ENCODE data around the gene PLEKHG3.
"Not testable (repeated sequence)": the region's sequence is repeated elsewhere in the genome, so short reads cannot be mapped to it uniquely, and the experiment has no call there.

PLEKHG3 gene

GRCh38 chr14:64688031-64688430, 16.2 kb upstream of the PLEKHG3 start:
- no peak for DNase-seq (ENCODE audit: low spot score)

- no peak for DNase-seq (ENCODE audit: low spot score)
Measured at GRCh38 chr14:64688811-64689281, 15.4 kb upstream of the PLEKHG3 start.

DNA sequence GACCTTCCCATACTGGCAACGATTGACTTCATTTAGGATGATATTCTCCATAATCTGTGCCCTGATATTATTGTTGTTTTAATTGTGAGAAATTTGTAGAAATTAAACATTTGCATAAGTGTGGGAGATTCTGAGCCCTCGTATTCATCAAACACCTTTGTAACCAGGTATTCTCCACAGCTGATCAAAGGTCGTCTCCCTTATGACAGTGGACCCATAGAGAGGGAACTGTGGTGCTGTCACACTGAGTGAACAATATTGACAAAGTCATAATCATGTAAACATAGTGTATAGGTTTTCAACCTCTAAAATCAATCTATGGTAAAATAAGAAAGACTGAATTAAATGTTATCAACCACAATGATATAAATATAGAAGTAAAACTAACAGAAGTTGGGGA, 14.9 kb upstream of the PLEKHG3 start:
- DNase-seq (ENCODE audit: low spot score) = no peak

GRCh38 chr14:64690607-64691006, 13.6 kb upstream of the PLEKHG3 start:
- DNase-seq (ENCODE audit: low spot score) = not testable (repeated sequence)

DNA sequence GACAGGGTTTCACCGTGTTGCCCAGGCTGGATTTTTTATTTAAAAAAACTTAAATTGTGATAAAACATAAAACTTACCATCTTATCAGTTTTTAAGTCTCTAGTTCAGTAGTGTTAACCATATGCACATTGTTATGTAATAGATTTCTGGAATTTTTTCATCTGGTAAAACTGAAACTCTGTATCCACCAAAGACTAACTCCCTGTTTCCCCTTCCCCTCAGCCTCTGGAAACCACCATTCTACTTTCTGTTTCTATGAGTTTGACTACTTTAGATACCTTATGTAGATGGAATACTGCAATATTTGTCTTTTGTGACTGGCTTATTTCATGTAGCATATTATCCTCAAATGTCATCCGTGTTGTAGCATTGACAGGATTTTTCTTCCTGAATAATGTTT, 12.8 kb upstream of the PLEKHG3 start:
- DNase-seq (ENCODE audit: low spot score) = no peak

- DNase-seq (ENCODE audit: low spot score) = no peak
Measured at GRCh38 chr14:64692189-64692985, 11.8 kb upstream of the PLEKHG3 start.

DNA sequence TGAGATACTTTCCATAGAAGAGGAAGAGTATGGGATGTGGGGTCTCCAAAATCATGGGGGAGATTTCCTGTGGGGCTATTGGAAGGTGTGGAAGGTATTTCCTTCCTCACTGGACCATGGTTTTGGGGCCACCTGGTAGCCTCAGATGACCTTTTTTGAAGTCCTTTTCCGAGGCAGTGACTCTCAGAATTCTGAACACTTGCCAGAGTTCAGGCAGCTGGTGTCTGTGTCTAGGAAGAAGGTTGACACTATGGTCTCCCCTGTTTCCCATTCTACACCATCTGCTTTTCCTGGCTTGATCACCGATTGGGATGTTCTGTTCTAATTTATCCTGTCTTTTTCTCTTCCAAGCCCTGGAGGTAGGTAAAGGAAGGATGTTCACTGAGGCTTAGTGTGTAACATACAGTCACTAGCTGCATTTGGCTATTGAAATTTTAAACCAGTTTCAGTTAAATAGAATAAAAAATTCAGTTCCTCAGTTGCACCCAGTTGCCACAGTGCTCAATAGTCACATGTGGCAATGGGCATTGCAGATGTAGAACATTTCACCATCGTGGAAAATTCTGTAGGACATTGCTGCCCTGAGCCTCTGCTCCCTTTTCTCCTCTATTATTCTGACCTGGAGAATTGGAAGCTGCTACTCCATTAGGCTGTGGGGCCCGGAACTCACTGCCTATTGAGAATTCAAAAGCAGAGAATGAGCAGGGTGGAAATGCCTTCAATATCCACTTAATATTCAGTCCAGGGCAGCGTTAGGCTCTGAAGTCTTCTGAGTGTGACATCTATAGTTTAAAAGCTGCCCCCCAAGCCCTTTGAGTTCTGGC, 11.0 kb upstream of the PLEKHG3 start:
- no peak for DNase-seq (ENCODE audit: low spot score)

GRCh38 chr14:64693810-64694165, 10.4 kb upstream of the PLEKHG3 start:
- DNase-seq (ENCODE audit: low spot score) = no peak

- DNase-seq (ENCODE audit: low spot score) = no peak
Measured at GRCh38 chr14:64695071-64695470, 9.2 kb upstream of the PLEKHG3 start.

- DNase-seq (ENCODE audit: low spot score) = no peak
Measured at GRCh38 chr14:64696355-64696857, 7.8 kb upstream of the PLEKHG3 start.

DNA sequence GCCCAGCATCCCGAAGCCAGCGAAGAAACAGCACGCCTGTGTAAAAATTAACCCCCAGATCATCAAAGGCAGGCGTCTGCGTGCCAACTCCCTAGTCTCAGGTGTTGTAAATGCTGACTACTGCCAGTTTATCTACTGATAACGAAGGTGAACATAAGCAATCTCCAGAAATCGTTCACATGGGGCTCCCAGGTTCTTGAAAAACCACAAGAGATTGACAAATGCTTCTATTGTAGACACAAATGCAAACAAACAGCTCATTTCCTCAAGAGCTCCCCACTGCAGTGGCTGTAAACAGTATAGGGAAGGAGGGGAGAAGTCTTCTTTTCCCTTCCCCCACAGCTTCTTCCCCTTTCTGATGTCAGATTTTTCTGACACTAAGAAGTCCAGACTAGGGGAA, 5.3 kb upstream of the PLEKHG3 start:
- no peak for DNase-seq (ENCODE audit: low spot score)

DNA sequence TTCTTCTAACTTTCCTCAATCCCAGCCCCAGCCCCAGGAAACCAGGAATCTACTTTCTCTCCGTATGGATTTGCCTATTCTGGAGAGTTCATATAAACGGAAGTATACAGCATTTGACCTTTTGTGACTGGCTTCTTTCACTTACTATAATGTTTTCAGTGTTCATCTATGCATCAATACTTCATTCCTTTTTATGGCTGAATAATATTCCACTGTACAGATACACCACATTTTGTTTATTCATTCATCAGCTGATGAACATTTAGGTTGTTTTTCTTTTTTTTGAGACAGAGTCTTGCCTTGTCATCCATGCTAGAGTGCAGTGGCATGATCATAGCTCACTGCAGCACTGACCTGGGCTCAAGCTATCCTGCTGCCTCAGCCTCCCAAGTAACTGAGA, 3.9 kb upstream of the PLEKHG3 start:
- no peak for DNase-seq (ENCODE audit: low spot score)

- DNase-seq (ENCODE audit: low spot score) = no peak
Measured at GRCh38 chr14:64700894-64701293, 3.3 kb upstream of the PLEKHG3 start.

GRCh38 chr14:64701660-64702059, 2.6 kb upstream of the PLEKHG3 start:
- no peak for DNase-seq (ENCODE audit: low spot score)

GRCh38 chr14:64702493-64703394, 1.5 kb upstream of the PLEKHG3 start:
- no peak for DNase-seq (ENCODE audit: low spot score)

GRCh38 chr14:64703395-64704142, 655 bp upstream of the PLEKHG3 start:
- DNase-seq (ENCODE audit: low spot score) = no peak

DNA sequence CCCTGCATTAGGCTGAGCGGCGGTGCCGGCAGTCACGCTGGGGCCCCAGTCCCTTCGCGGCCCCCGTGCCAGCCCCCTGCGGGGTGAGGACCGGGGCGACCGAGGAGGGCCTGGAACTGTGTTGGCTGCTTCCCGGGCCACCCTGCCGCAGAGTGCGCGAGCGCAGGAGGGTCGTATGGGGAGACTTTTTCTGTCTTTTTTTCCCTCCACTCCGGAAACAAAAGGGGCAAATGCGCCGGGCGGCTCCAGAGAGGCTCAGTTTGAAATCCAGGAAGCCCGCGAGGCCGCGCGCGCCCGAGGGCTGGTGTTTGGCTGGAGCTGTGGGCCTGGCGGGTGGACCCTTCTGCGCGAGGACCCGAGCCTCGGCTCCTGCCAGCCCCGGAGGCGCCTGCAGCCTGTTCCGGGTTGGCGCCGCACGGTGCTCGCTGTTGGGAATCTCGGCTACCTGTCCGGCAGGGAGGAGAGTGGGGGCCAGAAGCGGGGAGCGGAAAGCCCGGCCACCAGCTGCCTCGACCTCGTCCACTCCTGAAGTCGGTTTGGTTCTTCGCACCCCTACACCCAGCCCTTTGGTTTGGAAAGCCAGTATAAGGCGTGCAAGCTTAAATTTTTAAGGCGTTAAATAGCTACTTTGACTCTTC, 638 bp downstream of the PLEKHG3 start:
- DNase-seq (ENCODE audit: low spot score) = peak; percentile 60

DNA sequence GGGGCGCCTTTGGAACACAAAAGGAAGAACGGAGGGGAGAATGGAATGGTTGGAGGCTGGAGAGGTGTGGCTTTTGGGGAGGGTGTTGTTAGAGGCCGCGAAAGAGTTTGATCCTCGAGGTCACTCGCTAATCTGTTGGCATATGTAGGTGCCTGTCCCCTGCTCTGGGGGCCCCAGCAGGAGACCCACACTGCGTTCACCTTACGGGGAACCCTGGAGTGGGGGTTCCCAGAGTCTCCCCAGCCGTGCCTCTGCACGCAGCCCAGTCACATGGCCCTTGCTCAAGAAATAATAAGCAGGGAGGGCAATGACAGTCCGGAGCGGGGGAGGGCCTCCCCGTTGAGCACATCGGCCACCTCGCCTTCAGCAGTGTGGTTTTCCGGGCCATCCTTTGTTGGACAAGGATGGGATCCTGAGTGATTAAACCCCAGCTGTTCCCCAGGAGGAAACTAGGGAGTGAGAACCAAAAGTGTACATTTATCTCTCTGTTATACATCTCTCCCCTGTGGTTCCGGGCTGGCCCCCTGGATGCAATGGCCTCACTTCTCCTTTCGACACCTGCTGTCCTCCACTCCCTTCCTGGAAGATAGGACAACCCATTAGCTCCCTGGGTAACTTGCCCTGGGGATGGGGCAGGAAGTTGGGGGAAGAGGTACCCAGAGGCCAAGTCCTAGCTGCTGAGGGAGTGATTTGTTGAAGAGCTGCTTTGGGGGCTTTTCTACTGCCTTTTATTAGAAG, 1.3 kb downstream of the PLEKHG3 start:
- peak; percentile 33 for DNase-seq (ENCODE audit: low spot score)

- DNase-seq (ENCODE audit: low spot score) = no peak
Measured at GRCh38 chr14:64706119-64706592, 1.9 kb downstream of the PLEKHG3 start.
